ENCODE measurements around the gene UROC1.
"Not testable (repeated sequence)": the region's sequence is repeated elsewhere in the genome, so short reads cannot be mapped to it uniquely, and the experiment has no call there.

The UROC1 gene

GRCh38 chr3:126546549-126547239 lies 29.1 kb upstream of the UROC1 start:
- no peak for FAIRE-seq

DNA sequence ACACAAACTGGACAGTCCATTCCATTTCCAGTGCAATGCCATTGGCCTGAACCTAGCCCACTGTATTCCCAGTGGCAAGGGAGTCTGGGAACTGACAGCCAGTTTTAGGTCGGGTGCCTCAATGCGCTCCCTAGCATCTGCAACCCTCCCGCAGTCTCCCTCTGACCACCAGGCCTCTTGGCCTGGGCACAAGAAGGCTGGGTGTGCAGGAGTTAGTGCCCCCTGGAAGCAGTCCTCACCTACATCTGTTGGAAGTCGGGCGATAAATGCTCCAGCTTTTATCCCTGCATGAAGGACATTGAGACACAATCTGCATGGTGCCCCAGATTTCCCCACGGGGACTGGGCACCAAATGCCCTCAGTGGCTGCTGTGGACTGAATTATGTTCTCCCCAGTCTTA lies 28.4 kb upstream of the UROC1 start:
- FAIRE-seq, result no peak

DNA sequence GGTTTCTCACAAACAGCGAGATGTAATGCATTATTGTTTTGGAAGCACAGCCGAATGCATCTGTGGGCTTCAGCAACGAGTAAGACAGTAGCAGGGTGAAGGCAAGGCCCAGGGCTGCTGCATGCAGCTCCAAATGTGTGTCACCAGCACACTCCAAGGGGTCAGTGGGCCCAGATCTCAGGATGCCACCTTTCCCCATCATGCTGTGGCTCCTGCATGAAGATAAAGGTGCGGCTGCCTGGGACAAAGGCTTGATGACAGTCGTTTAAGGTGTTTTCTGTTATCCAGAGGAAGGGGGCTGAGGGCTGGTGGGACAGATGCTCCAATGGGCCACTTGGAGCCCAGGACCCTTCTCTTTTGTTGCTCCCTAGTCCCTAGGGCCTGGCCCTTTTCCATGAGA lies 28.0 kb upstream of the UROC1 start:
- FAIRE-seq, result no peak

DNA sequence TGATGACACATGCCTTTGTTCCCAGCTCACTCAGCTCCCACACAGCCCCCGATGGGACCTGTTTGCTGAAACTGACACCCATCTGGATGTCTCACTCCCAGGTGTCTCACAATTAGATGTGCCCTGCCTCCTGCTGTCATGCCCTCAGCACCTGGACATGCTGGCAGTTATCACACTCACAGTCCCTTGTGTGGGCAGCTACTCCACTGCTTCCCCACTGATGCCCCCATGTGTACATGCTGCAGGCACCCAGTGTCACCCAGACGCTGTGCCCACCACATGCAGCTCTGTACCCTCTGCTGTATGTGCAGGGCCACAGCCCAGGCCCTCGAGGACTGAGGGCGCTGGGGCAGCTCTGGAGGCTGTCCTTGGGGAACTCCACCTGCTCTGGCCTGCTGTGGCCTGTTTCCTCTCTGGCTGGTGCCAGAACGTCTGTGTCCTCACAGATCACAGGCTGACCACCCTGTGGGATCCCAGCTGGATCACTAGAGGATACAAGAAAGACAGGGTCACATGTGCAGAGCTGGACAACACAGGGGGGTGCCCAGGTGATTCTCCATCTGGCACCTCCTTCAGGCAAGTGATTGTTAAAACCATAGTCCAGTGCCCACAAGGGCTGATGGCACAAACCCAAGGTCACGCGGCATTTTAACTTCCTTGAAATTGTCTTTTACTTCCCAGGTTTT lies 27.2 kb upstream of the UROC1 start:
- FAIRE-seq, result no peak

DNA sequence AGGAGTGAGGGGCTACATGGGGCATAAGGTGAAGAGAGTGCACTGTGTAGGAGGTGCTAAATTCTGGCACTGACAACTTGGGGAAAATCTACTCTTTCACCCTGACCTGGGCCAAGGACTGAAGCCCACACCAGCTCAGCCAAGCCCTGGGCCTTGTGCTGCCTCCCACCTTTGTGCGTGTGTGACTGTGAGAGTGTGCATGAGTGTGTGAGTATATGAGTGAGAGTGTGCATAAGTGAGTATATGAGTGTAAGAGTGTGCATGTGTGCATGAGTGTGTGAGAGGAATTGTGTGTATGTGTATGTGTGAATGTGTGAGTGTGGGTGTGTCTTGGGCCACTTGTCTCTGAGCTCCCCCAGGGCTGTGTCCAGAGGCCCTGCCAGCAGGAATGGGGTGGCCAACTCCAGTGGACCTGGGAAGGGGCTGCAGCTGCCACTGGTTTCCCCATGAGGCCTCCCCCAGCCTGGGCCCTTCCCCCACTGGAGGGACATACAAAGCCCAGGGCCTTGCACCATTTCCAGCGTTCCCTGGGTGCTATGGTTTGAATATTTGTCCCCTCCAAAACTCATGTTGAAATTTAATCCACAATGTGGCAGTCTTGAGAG lies 26.0 kb upstream of the UROC1 start:
- FAIRE-seq, result no peak

- FAIRE-seq, result no peak
Measured at GRCh38 chr3:126542340-126543241, 25.0 kb upstream of the UROC1 start.

DNA sequence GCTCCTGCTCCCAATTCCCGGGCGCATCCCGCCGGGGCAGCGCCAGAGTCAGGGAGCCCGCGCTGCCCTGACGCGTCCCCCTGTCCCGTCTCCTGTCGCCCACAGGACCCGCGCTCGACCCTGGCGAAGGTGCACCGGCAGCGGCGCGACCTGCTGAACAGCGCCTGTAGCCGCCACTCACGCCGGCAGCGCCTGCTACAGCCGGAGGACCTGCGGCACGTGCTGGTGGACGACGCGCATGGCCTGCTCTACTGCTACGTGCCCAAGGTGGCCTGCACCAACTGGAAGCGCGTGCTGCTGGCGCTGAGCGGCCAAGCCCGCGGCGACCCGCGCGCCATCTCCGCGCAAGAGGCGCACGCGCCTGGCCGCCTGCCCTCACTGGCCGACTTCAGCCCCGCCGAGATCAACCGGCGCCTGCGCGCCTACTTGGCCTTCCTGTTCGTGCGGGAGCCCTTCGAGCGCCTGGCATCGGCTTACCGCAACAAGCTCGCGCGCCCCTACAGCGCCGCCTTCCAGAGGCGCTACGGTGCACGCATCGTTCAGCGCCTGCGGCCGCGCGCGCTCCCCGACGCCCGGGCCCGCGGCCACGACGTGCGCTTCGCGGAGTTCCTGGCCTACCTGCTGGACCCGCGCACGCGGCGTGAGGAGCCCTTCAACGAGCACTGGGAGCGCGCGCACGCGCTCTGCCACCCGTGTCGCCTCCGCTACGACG lies 24.2 kb upstream of the UROC1 start:
- no peak for FAIRE-seq

- FAIRE-seq, result no peak
Measured at GRCh38 chr3:126540951-126541627, 23.5 kb upstream of the UROC1 start.

GRCh38 chr3:126540342-126540849 lies 22.8 kb upstream of the UROC1 start:
- FAIRE-seq, result no peak

- no peak for FAIRE-seq
Measured at GRCh38 chr3:126539558-126540250, 22.1 kb upstream of the UROC1 start.

GRCh38 chr3:126538966-126539365 lies 21.4 kb upstream of the UROC1 start:
- FAIRE-seq, result no peak

DNA sequence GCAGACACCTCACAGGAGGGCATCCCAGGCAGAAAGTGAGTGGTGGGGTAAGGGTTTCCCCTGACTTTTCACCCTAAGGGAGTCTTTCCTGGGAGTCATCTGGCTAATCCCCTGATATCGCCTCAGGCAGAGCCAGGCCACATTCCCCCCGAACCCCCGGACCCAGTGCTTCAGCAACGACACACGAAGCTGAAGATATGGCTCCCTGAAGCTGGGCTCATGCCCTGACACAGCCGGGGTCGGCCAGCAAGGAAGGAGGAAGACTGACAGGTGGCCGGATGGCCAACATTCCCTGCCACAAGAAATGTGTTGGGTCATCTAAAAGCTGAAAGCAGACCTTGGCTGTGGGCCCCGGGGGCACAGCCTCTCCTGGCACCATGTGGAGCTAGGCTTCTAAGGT lies 20.7 kb upstream of the UROC1 start:
- FAIRE-seq, result no peak

DNA sequence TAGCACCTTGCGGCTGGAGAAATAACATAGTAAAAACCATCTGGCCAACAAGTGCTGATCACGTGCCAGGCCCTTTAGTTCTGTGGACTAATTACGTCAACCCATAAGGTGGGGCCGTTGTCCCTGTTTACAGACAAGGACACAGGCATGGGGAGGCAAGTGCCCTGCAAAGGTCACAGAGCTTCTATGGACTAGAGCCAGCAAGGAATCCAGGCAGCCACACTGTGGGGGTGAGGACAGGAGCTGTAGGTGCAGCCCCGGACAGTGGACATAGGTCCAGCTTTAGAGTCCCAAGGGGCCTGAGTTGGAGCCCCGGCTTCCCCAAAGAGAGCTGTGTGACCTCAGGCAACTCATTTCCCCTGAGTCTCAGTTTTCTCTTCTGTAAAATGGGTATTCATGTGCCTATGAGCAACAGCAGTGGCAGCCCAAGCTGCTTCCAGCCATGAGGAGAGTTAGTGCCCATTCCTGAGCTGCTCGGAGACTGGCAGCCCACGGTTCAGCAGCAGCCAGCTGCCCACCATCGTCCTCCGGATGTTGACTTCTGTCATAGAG lies 20.2 kb upstream of the UROC1 start:
- no peak for FAIRE-seq

- no peak for FAIRE-seq
Measured at GRCh38 chr3:126537116-126537729, 19.6 kb upstream of the UROC1 start.

GRCh38 chr3:126536126-126536525 lies 18.6 kb upstream of the UROC1 start:
- FAIRE-seq, result no peak

DNA sequence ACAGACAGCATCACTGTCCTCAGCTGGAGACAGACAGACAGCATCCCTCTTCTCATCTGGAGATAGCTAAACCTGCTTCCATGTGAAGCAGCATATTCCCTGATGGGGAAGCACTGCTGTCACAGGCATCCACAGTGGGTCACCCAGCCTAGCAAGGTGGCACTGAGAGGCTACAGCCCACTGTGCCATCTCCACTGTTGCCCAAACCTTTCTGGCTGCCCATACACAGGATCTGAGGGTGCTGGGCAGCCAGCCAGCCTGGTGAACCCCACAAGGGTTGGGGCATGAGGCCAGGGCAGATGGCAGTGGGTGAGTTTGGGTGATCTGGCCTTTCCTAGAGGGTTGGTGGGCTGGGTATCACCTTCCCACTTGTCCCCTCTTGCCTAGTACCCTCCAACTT lies 18.1 kb upstream of the UROC1 start:
- no peak for FAIRE-seq

DNA sequence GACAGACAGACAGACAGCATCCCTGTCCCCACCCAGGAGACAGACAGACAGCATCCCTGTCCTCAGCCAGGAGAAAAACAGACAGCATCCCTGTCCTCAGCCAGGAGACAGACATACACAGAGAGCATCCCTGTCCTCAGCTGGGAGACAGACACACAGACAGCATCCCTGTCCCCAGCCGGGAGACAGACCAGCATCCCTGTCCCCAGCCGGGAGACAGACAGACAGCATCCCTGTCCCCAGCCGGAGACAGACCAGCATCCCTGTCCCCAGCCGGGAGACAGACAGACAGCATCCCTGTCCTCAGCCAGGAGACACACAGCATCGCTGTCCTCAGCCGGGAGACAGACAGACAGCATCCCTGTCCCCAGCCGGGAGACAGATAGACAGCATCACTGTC lies 17.1 kb upstream of the UROC1 start:
- FAIRE-seq, result not testable (repeated sequence)

DNA sequence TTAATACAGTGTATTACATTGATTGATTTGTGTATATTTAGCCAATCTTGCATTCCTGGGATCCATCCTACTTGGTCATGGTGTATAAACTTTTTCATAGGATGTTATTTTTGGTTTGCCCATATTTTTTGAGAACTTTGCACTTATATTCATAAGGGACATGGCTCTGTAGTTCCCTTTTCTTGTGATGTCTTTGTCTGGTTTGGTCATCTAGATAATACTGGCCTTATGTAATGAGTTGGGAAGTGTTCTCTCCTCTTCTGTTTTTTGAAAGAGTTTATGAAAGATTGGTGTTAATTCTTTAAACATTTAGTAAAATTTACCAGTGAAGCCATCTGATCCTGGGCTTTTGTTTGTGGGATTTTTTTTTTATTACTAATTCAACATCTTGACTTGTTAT lies 15.9 kb upstream of the UROC1 start:
- no peak for FAIRE-seq

GRCh38 chr3:126531051-126531330 lies 13.4 kb upstream of the UROC1 start:
- no peak for FAIRE-seq
